GM10847 (cell line): ENCODE data around the gene GXYLT2.

Source experiments
- POLR2A ChIP-seq: IDR thresholded peaks from 2 replicates; pipeline ENCODE4 v1.6.1; 2011; ENCODE audit not compliant: insufficient read length; ENCODE audit errors: extremely low read depth

GXYLT2 gene

DNA sequence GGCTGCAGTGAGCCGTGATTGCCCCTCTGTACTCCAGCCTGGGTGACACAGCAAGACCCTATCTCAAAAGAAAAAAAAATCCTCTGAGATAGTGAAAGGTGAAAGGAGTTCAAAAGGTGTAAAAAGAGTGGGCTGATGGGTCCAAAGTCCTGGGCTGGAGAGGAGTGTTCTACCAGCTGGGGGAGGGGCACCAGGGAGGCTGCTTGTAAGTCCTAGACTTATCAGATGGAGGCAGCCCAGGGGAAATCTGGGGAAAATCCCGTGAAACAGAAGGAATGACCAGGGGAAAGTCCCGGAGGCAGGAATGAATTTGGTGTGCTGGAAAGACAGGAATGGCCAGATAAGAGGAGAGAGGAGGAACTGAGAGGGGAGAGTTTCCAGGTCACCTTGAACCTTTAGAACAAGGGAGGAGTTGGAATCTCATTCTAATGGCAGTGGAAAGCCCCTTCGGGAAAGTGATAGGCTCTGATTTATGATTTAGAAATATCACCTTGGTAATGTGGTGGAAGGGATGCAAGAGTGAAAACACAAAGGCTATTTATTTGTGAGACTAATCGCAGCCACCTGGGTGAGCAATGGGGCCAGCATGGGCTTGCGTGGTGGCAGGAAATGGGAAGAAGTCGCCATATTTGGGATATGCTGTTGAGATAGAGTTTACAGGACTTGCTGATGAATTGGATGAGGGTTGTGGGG is 85.3 kb downstream of the GXYLT2 start:
- TF ChIP-seq POLR2A, result no peak

DNA sequence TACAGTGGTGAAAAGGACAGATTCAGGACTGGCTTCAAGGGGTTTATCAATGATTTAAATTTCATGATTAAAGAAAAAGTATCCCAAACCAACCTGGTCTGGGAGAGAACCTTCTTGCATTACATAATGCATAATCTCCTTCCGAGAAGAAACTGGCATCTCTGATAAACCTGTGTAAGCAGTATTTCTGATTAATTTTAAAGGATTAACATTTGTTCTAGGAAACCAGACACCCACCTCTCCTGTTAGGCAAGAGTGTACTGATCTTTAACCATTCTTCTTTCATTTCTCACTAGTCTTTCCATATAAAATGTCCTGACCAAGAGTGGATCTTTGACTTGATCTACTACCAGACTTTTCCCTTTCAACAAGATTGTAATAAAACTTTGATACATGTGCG is 85.9 kb downstream of the GXYLT2 start:
- no peak for TF ChIP-seq POLR2A

DNA sequence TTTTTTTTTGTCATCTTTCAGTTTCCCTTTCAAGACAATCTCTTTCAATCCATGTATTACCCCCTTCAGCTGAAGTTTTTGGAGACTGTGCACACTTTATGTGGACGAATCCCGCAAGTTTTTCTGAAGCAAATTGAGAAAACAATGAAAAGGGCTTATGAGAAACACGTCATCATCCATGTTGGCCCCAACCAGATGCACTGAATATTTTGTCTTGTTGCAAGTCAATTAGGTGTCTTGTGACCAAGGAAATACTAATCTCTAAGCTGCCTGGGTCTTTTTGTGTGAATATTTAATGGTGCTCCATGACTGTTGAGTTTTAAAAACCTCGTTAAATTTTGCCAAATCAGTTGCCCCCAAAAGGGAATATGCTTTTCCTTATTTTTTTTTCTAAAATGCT is 87.1 kb downstream of the GXYLT2 start:
- TF ChIP-seq POLR2A, result no peak

DNA sequence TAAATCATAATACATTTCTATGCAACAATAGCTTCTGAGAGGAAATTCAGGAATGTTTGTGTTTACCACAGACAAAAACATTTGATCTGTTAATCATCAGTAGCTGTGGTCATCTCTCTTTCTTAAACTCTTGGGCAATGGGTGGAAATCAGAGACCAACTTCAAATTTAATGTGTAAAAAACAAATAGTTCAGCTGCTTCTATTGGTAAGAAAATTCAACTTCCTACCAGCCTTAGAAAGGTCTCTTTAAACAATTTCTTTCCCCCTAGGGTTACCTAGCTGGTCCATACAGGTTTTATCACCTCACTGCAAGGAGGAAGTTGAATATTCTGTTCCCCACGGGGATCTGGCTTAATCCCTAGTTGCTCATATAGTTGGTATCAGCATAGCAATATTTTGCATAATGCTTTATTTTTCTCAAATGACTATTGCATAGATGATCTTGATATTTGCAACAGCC is 88.5 kb downstream of the GXYLT2 start:
- TF ChIP-seq POLR2A, result no peak

DNA sequence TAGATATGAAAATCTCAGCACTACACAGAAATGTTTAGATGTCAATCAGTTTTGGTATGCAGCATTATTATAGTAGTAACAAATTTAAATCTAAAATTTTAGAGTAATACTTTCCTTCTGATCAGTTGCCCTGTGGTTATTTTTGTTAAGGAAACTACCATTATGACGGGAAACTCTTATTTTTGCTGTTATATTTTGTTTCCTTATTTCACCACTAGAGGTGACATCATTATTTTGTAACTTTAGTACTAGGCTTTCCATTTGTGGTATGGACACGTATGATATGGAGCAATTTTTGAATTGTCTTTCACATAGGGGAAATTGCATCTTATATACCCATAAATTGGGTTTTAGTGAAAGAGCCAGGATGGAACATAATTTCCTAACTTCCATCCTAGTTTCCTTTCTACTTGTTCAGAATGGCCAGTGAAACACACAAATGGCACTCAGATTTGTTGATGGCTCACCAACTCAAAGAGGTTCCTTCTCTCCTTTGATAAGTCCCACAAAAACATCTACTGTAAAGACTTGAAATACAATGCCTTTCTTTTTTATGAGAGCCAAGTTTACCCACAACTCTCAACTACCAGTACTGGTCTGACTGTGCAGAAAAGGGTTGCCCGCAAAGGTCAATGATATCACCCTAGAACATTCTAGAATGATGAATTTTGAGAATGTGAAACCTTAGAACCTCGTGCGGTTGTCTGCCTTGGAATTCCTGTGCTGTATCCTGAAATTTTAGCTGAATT is 89.4 kb downstream of the GXYLT2 start:
- TF ChIP-seq POLR2A, result no peak

DNA sequence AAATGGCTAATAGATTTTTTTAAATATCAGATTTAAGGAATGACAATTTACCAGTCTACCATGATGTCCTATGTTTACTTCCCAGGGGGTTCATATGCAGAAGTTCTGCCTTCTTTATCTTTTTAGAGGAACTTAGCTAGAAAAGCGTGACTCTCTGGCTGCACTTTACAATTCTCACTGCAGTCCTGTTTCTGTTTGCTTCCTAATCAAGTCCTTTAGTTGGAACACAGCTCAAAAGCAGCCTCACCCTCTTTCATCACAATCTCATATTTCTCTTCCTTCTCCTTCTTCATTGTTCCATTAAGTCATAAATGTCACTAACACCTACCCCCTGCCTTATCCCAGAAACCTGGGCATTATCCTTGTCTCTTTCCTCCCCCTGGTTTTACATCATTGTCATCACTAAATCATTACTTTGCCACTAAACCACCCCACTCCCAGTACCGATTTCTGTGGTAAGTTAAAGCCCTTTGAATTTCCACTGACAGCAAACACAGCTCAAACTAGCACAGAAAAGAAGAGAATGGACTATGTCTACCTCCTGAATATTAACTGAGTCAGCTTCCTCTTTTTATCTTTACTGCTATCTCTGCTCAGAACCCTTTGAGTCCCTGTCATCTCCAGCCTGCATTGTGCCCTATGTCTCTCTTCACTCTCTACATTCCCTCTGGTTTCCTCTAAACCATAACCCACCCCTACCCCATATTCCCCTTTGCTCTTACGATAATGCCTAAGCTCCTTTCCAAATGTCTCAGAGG is 94.9 kb downstream of the GXYLT2 start:
- TF ChIP-seq POLR2A, result no peak

DNA sequence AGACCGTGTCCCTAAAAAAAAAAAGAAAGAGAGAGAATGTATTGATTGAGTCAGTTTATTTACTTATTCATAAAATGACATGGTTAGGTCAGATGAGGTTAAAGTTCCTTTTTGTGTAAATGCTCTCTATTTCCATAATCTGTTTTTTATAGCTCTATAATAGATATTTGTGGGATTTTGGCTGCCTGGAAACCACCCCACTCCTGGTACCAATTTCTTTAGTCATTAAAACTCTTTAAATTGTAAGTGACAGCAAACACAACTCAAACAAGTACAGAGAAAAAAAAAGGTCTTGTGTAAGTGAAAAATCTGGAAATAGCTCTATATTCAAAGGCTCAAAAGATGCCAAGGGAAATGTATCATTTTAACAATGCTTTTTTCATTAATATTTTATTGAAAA is 97.7 kb downstream of the GXYLT2 start:
- no peak for TF ChIP-seq POLR2A

DNA sequence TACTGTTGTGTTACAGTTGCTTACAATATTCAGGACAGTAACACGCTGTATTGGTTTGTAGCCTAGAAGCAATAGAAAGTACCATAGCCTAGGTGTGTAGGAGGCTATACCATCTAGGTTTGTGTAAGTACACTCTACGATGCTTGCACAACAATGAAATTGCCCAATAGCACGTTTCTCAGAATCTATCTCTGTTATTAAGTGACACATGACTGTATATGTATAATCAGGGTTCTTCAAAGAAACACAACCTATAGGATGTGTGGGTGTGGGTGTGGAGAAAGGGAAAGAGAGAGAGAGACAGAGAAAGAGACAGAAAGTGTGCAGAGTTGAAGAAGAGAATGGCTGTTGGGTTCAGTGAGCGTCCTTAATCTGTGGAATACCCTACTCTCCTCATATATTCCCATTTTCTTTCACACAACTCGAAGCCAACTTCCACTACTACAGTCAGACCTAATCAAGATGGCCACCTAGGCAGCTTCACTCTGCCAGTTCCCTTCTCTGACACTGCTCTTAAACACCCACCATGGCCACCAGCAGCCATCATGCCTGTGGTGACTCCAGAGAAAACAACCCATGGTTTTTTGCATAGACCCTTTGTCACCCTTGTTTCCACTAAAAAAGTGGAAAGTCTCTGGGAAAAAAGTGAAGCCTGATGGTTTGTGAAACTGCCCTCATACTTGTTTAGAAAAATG is 103.0 kb downstream of the GXYLT2 start:
- TF ChIP-seq POLR2A, result no peak

DNA sequence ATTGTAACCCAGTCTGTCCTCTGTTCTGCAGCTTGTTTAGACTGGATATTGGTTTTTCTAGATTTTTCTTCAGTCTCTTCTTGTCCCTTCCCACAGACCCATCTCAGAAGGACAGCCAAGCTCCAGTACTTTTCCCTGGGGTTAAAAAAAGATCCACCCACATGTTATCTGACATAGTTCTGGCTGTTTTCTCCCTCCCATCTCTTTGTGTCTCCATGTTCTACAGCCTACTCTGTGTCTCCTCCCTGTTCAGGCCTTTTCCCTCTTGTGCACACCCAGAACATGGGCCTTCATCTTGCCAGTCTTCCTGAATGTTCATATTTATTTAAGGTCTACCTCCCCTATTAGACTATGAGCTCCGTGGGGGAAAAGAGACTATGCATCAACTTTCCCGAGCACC is 103.7 kb downstream of the GXYLT2 start:
- no peak for TF ChIP-seq POLR2A

DNA sequence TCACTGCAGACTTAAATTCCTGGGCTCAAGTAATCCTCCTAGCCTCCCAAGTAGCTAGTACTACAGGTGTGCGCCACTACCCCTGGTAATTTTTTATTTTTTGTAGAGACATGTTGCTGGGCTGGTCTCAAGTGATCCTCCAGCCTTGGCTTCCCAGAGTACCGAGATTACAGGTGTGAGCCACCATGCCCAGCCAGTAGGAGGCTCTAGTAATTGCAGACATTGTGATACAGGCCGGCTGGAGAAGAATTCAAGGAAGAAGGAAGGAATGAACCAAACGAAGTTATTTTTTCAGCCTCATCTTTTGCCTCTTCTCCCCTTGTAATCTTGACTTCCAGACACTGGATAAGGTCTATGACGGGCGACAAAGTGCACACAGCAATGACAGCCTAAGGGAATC is 105.5 kb downstream of the GXYLT2 start:
- no peak for TF ChIP-seq POLR2A

DNA sequence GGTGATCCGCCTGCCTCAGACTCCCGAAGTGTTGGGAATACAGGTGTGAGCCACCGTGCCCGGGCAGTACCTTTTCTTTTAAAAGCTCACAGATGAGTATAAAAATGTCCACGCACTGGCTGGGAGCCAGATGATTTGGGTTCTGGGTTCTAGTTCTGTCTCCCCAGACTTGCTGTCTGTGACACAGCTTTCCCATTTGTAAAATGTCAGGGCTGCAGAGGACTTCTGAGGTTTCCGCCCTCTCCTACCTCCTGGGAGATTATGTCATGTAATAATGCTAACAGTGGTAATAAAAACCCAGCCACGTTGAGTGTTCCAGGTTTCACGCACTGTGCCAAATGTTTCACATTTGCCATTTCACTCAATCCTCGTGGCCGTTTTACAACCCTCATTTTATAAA is 107.5 kb downstream of the GXYLT2 start:
- TF ChIP-seq POLR2A, result no peak

DNA sequence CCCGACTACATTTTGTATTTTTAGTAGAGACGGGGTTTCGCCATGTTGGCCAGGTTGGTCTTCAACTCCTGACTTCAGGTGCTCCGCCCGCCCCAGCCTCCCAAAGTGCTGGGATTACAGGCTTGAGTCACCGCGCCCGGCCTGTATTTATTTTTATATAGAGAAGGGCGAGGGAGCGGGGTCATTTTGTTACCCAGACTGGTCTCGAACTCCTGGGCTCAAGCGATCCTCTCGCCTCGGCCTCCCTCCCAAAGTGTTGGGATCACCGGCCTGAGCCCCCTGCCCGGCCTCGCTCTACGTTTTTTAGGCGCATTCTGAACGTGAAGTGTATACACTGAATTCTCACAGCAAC is 108.3 kb downstream of the GXYLT2 start:
- TF ChIP-seq POLR2A, result no peak

DNA sequence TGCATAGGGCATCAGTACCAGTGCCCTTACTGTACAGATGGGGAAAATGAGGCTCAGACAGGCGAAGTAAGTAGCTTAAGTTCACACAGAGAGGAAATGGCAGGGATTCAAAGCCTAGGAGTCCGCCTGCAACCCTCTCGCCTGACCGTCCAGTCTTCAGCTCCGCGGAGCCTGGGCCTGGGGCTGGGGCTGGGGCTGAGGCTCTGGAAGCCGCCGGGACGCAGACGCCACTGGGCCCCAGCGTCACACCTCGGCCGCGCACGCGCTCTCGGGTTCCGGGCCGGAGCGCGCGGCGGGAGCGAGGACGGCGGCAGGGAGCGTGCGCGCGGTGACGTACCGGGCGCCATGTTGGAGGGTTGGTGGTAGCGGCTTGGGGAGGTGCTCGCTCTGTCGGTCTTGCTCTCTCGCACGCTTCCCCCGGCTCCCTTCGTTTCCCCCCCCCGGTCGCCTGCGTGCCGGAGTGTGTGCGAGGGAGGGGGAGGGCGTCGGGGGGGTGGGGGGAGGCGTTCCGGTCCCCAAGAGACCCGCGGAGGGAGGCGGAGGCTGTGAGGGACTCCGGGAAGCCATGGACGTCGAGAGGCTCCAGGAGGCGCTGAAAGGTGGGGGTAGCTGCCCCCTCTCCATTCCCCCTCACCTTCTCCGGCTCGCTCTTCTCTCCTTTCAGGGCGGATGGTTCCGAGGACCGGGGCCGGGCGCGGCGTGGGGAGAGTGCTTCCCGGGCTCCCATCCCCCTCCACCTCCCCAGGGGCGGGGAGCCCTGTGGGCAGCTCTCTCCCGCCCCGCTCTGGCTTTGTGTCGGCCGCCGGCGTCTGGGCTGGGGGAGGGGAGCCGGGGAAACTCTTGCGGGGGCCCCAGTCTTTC is 108.9 kb downstream of the GXYLT2 start, which contains the start of gene PPP4R2:
TSS of gene PPP4R2 (plus strand) at position 339 of the 861 bp plus-strand sequence. CDS start at position 566, 227 bp downstream.
- TF ChIP-seq POLR2A, result peak; percentile 92

DNA sequence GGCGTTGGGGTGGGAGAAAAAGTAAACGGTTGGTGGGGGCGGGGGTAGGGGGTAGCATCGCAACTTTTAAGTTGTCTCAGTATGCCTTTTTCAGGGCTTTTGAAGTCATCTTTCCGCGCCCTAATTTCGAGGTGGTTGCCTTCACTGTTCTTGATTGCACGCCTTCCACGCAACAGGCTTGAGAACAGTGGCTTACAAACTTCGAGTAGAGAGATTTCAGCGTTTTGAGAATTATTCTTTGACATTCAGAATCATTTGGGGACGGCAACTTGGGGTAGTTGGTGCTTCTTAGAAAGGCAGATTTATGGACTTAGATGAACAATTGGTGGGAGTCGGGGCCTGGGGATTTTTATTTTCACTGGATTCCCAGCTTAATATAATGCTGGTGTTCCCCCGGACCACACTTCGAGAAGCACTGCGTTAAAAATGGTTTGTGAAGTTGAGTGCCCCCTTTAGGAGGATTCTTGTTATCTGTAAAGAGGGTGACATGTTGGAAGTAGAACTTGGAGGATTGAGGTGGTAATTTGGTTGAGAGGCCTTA is 109.6 kb downstream of the GXYLT2 start:
- TF ChIP-seq POLR2A, result no peak
